Upper lobe of left lung (tissue), 4 donors: ENCODE data around the gene DLG2.

Experiments
- CTCF ChIP-seq, 6 experiments: fragments of 450-650 bp in 4 of 6; fragments of 200-600 bp in 2 of 6; sonication (generic) in 2 of 6; IDR thresholded peaks; one replicate each; pipeline ENCODE4 v1.5.1; 2016 to 2019; ENCODE audit warnings: antibody characterized with exemption in 6 of 6
- POLR2AphosphoS5 ChIP-seq, 2 donors: sonication (generic); formaldehyde crosslinking; IDR thresholded peaks; one replicate each; pipeline ENCODE4 v1.5.1; 2017; ENCODE audit warnings: antibody characterized with exemption in 2 of 2

GRCh38 chr11:83467837-83468236, 2159.3 kb downstream of the DLG2 start:
- TF ChIP-seq CTCF (IDR thresholded peaks at IDR 0.05) (no peak), POLR2AphosphoS5 (IDR thresholded peaks at IDR 0.05) (no peak)
